Measurements from ENCODE around the gene TUBE1. TPM values are rescaled to one million over a fixed set of nuclear protein-coding genes. Genes with fewer than 3 reads are reported as not detected.

The TUBE1 gene
- total and polyA plus RNA-seq, 2 experiments from 2014 or later: 26.3 to 27.7 TPM

- TF ChIP-seq ZNF462 (CRISPR knock-in tag; IDR thresholded peaks at IDR 0.05): no peak
- TF ChIP-seq ZNF331 (CRISPR knock-in tag; IDR thresholded peaks at IDR 0.05; ENCODE audit: low read depth): no peak
- TF ChIP-seq NANOG (IDR thresholded peaks at IDR 0.05; ENCODE audit: borderline replicate concordance): no peak
- TF ChIP-seq, protein P1, sequence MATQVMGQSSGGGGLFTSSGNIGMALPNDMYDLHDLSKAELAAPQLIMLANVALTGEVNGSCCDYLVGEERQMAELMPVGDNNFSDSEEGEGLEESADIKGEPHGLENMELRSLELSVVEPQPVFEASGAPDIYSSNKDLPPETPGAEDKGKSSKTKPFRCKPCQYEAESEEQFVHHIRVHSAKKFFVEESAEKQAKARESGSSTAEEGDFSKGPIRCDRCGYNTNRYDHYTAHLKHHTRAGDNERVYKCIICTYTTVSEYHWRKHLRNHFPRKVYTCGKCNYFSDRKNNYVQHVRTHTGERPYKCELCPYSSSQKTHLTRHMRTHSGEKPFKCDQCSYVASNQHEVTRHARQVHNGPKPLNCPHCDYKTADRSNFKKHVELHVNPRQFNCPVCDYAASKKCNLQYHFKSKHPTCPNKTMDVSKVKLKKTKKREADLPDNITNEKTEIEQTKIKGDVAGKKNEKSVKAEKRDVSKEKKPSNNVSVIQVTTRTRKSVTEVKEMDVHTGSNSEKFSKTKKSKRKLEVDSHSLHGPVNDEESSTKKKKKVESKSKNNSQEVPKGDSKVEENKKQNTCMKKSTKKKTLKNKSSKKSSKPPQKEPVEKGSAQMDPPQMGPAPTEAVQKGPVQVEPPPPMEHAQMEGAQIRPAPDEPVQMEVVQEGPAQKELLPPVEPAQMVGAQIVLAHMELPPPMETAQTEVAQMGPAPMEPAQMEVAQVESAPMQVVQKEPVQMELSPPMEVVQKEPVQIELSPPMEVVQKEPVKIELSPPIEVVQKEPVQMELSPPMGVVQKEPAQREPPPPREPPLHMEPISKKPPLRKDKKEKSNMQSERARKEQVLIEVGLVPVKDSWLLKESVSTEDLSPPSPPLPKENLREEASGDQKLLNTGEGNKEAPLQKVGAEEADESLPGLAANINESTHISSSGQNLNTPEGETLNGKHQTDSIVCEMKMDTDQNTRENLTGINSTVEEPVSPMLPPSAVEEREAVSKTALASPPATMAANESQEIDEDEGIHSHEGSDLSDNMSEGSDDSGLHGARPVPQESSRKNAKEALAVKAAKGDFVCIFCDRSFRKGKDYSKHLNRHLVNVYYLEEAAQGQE (IDR thresholded peaks at IDR 0.05; ENCODE audit: unreplicated experiment): no peak
- TF ChIP-seq POLR2AphosphoS5 (IDR thresholded peaks at IDR 0.05; ENCODE audit: low read depth): no peak
- TF ChIP-seq EZH2 (IDR thresholded peaks at IDR 0.05; ENCODE audit: low read depth, unreplicated experiment): no peak
These were observed 24.3 kb downstream of the TUBE1 start (continued) for GRCh38 chr6:112062966-112063365.

DNA sequence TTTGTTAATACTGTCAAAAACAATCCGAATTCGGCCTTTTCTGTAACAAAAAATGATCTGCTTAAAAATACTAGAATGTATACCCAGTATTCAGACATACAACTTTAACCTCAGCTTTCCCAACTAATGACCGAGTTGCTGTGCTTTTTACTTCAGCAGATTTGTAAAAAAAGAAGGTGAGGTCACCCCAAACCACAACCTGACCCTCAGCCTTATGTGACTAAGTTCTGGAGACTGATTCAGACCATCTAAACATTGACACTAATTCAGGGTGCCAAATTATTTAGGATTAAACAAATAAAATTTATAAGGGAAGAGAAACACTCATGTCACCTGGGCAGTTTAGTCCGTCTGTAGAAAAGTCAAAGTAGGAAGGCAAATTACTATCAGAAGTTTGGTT lies 25.7 kb downstream of the TUBE1 start:
- H3K27ac ChIP-seq (ENCODE audit: low read depth): no peak overlapping the region
- TF ChIP-seq EZH2phosphoT487 (IDR thresholded peaks at IDR 0.05; ENCODE audit: unreplicated experiment) (no peak), ZNF331 (CRISPR knock-in tag; IDR thresholded peaks at IDR 0.05; ENCODE audit: low read depth) (no peak), STAT1 (IDR thresholded peaks at IDR 0.05; ENCODE audit: unreplicated experiment) (no peak), POLR2AphosphoS5 (IDR thresholded peaks at IDR 0.05; ENCODE audit: low read depth) (no peak)
- Mint-ChIP-seq H3K4me3 (no peak overlapping the region), H3K36me3 (ENCODE audit: low read depth) (no peaks in the 10 kb centered on the region), H3K27me3 (ENCODE audit: insufficient read depth, low read depth, poor library complexity) (no peaks in the 10 kb centered on the region), H3K9me3 (no peaks in the 10 kb centered on the region), H3K27ac (no peak overlapping the region), H3K4me1 (no peaks in the 10 kb centered on the region)
- 0 out of 2 replicates have a peak, but pooled peaks cover 4% of the 10 kb centered on the region for H3K9me2 ChIP-seq (ENCODE audit: insufficient read depth)
- no peak overlapping the region for H3K4me2 ChIP-seq
- DNase-seq (ENCODE audit: low spot score) (no peak), ATAC-seq (no peak)
- H3K4me3 ChIP-seq: no peak overlapping the region
- no peak overlapping the region for H2AFZ ChIP-seq
- H3K27me3 ChIP-seq (ENCODE audit: insufficient read depth): no peaks in the 10 kb centered on the region
- no peaks in the 10 kb centered on the region for H3K4me1 ChIP-seq (ENCODE audit: insufficient read depth)
- no peaks in the 10 kb centered on the region for H3K36me3 ChIP-seq (ENCODE audit: insufficient read depth)
- H3K79me2 ChIP-seq (replicated peaks; ENCODE audit: insufficient read depth): no peaks in the 10 kb centered on the region
- H4K20me1 ChIP-seq (replicated peaks; ENCODE audit: insufficient read depth): no peaks in the 10 kb centered on the region
- H3F3A ChIP-seq (replicated peaks; ENCODE audit: low read depth): no peaks in the 10 kb centered on the region
